HCT116 (cell line): ENCODE results near the gene AVL9. TPM values are rescaled to one million over a fixed set of nuclear protein-coding genes. Genes with fewer than 3 reads are reported as not detected.

ENCODE experiments used
- ATAC-seq: fragments of 200-7000 bp; cut with Tn5 transposase; 2 replicates; pipeline ENCODE4 v1.9.1; 2020; ENCODE audit warnings: mild to moderate bottlenecking, moderate library complexity
- BruUV-seq: library from RNA; stranded (reverse); fragments of 400-500 nt; replicated peaks from 2 replicates; lab custom pipeline; 2021; lab: Mats Ljungman, UMichigan
- CTCF ChIA-PET: fragments of 300-600 bp; sonication (Branson Sonifier 250); formaldehyde crosslinking; loops from one replicate; lab custom pipeline; 2021; ENCODE audit warnings: antibody characterized with exemption; lab: Charles Lee
- POLR2A ChIA-PET: fragments of 300-600, 350-600 bp; sonication (Branson Sonifier 250); formaldehyde crosslinking; loops from one replicate; lab custom pipeline; 2021; ENCODE audit warnings: antibody characterized with exemption; lab: Charles Lee
- RAD21 ChIA-PET, 2 experiments: fragments of 300-600 bp; sonication (Branson Sonifier 250); formaldehyde crosslinking; loops; one replicate each; lab custom pipeline; 2023; ENCODE audit warnings: low total read pairs in 2 of 2; ENCODE audit not compliant: uncharacterized antibody in 2 of 2, unreplicated experiment in 2 of 2, low non-redundant PET in 1 of 2; lab: Charles Lee
- DNase-seq: peaks from one replicate; pipeline ENCODE4 v3.0.0-alpha.2; 2010; ENCODE audit warnings: low read depth, low spot score
- H2AFZ ChIP-seq: fragments of 200-600 bp; shearing (Covaris generic), sonication (generic); 2 replicates; pipeline ENCODE4 v1.6.1; 2017; ENCODE audit warnings: low read depth, mixed run types, mixed read lengths, antibody characterized with exemption, low read length; ENCODE audit not compliant: poor library complexity, severe bottlenecking
- H3K27ac ChIP-seq: 2 replicates; pipeline ENCODE4 v1.5.1; 2012; ENCODE audit warnings: low read depth, low read length
- H3K27me3 ChIP-seq: fragments of 200-600 bp; sonication (generic); 2 replicates; pipeline ENCODE4 v1.6.1; 2016; ENCODE audit warnings: mixed run types, low read length, mixed read lengths; ENCODE audit not compliant: insufficient read depth
- H3K36me3 ChIP-seq, 2 experiments: fragments of 200-500 bp in 1 of 2; fragments of 200-600 bp in 1 of 2; sonication (Bioruptor generic) in 1 of 2; sonication (generic) in 1 of 2; 2 replicates each; pipeline versions ENCODE4 v1.5.1 to v1.6.1; 2014 to 2016; ENCODE audit warnings: low read length in 2 of 2, inconsistent platforms in 1 of 2, mixed read lengths in 1 of 2, mixed run types in 1 of 2; ENCODE audit not compliant: insufficient read depth in 2 of 2, control insufficient read depth in 1 of 2
- H3K4me1 ChIP-seq, 2 experiments: fragments of 200-600 bp in 1 of 2; sonication (generic) in 1 of 2; 2 replicates each; pipeline versions ENCODE4 v1.5.1 to v1.6.1; 2012 to 2017; ENCODE audit warnings: low read length in 2 of 2, inconsistent platforms in 1 of 2, mild to moderate bottlenecking in 1 of 2, mixed read lengths in 1 of 2, mixed run types in 1 of 2, moderate library complexity in 1 of 2; ENCODE audit not compliant: insufficient read depth in 2 of 2, control insufficient read depth in 1 of 2
- H3K4me2 ChIP-seq: fragments of 200-600 bp; sonication (generic); 2 replicates; pipeline ENCODE4 v1.6.1; 2017; ENCODE audit warnings: mixed run types, low read length, mixed read lengths
- H3K4me3 ChIP-seq, 2 experiments: fragments of 200-600 bp in 1 of 2; sonication (generic) in 1 of 2; replicated peaks in 1 of 2; 2 replicates each; pipeline ENCODE4 v1.5.1; 2011 to 2016; ENCODE audit warnings: low read length in 2 of 2, control low read depth in 1 of 2, low read depth in 1 of 2, mild to moderate bottlenecking in 1 of 2, mixed read lengths in 1 of 2, mixed run types in 1 of 2
- H3K79me2 ChIP-seq: fragments of 200-600 bp; sonication (generic); 2 replicates; pipeline ENCODE4 v1.6.1; 2017; ENCODE audit warnings: mild to moderate bottlenecking, mixed run types, low read length, moderate library complexity, mixed read lengths; ENCODE audit not compliant: insufficient read depth
- H3K9ac ChIP-seq: fragments of 200-600 bp; sonication (generic); 2 replicates; pipeline ENCODE4 v1.6.1; 2016; ENCODE audit warnings: low read length, mixed read lengths
- H3K9me2 ChIP-seq: fragments of 200-600 bp; sonication (generic), shearing (Covaris generic); 2 replicates; pipeline ENCODE4 v1.6.1; 2017; ENCODE audit warnings: mixed run types, mild to moderate bottlenecking, moderate library complexity; ENCODE audit not compliant: insufficient read depth
- H3K9me3 ChIP-seq, 2 experiments: fragments of 200-500 bp in 1 of 2; fragments of 200-600 bp in 1 of 2; sonication (Bioruptor generic) in 1 of 2; sonication (generic) in 1 of 2; 2 replicates each; pipeline ENCODE4 v1.6.1; 2014 to 2017; ENCODE audit warnings: low read length in 2 of 2, mixed read lengths in 2 of 2, inconsistent platforms in 1 of 2, low read depth in 1 of 2, mild to moderate bottlenecking in 1 of 2, mixed run types in 1 of 2, moderate library complexity in 1 of 2; ENCODE audit not compliant: control insufficient read depth in 1 of 2, insufficient read depth in 1 of 2
- H4K20me1 ChIP-seq: fragments of 200-600 bp; sonication (generic), shearing (Covaris generic); 2 replicates; pipeline ENCODE4 v1.6.1; 2017; ENCODE audit warnings: mixed run types, mild to moderate bottlenecking, moderate library complexity; ENCODE audit not compliant: insufficient read depth
- CBX3 ChIP-seq: IDR thresholded peaks from 2 replicates; pipeline ENCODE4 v1.6.1; 2012; ENCODE audit warnings: low read depth
- CEBPB ChIP-seq: IDR thresholded peaks from 2 replicates; pipeline ENCODE4 v1.6.1; 2012; ENCODE audit warnings: low read depth
- EGR1 ChIP-seq: IDR thresholded peaks from 2 replicates; pipeline ENCODE4 v1.6.1; 2012; ENCODE audit warnings: low read depth
- EZH2phosphoT487 ChIP-seq: fragments of 200-600 bp; IDR thresholded peaks from 2 replicates; pipeline ENCODE4 v1.6.1; 2018; ENCODE audit warnings: antibody characterized with exemption, borderline replicate concordance
- FOSL1 ChIP-seq: IDR thresholded peaks from 2 replicates; pipeline ENCODE4 v1.6.1; 2012; ENCODE audit warnings: low read depth
- POLR2A ChIP-seq: IDR thresholded peaks from 2 replicates; pipeline ENCODE4 v1.7.0; 2011; ENCODE audit warnings: borderline replicate concordance; ENCODE audit not compliant: insufficient read depth, insufficient read length; ENCODE audit errors: extremely low read depth
- RAD21 ChIP-seq: IDR thresholded peaks from 2 replicates; pipeline ENCODE4 v1.6.1; 2012; ENCODE audit warnings: low read depth, mild to moderate bottlenecking
- SP1 ChIP-seq: IDR thresholded peaks from 2 replicates; pipeline ENCODE4 v1.6.1; 2012; ENCODE audit warnings: low read depth
- SRF ChIP-seq: IDR thresholded peaks from 2 replicates; pipeline ENCODE4 v1.6.1; 2012; ENCODE audit warnings: low read depth
- TCF7L2 ChIP-seq: IDR thresholded peaks from 2 replicates; pipeline ENCODE4 v1.7.0; 2011; ENCODE audit warnings: borderline replicate concordance, inconsistent platforms; ENCODE audit not compliant: insufficient read depth, insufficient read length; ENCODE audit errors: extremely low read depth
- ZNF274 ChIP-seq: fragments of 200-500 bp; sonication (Bioruptor generic); IDR thresholded peaks from 2 replicates; pipeline ENCODE4 v1.6.1; 2014; ENCODE audit warnings: mild to moderate bottlenecking, low read depth, low read length, inconsistent platforms
- intact Hi-C: fragments of 100-400 bp; cut with micrococcal nuclease; formaldehyde crosslinking; loops from 2 replicates; pipeline ENCODE4 v1.10.0; 2022
- total RNA-seq: library from RNA; stranded (reverse); gene quantifications from one replicate; pipeline ENCODE4 v1.2.1, GENCODE V29; 2021; ENCODE audit not compliant: unreplicated experiment
- TF ChIP-seq, protein P1 (sequence below): IDR thresholded peaks from 2 replicates; pipeline ENCODE4 v1.6.1; 2012; ENCODE audit warnings: low read depth
- TF ChIP-seq, protein P2 (sequence below): IDR thresholded peaks from 2 replicates; pipeline ENCODE4 v1.6.1; 2012
- TF ChIP-seq, protein P3 (sequence below): IDR thresholded peaks from 2 replicates; pipeline ENCODE4 v1.6.1; 2012
- TF ChIP-seq, protein P4 (sequence below), 3 experiments: fragments of 200-600 bp in 1 of 3; sonication (generic) in 1 of 3; IDR thresholded peaks in 2 of 3; conservative IDR thresholded peaks in 1 of 3; 2 replicates each; pipeline ENCODE4 v1.5.1; 2012 to 2017; ENCODE audit warnings: low read depth in 2 of 3, low read length in 2 of 3, antibody characterized with exemption in 1 of 3, borderline replicate concordance in 1 of 3, control low read depth in 1 of 3, mild to moderate bottlenecking in 1 of 3, mixed read lengths in 1 of 3, mixed run types in 1 of 3, moderate library complexity in 1 of 3; ENCODE audit not compliant: insufficient read depth in 1 of 3
- TF ChIP-seq, protein P5 (sequence below): IDR thresholded peaks from 2 replicates; pipeline ENCODE4 v1.6.1; 2011; ENCODE audit warnings: mild to moderate bottlenecking, low read length, moderate library complexity; ENCODE audit not compliant: insufficient replicate concordance; ENCODE audit errors: extremely low read depth

AVL9 gene
- total RNA-seq, 1 experiment from 2014 or later, result 89.0 TPM

DNA sequence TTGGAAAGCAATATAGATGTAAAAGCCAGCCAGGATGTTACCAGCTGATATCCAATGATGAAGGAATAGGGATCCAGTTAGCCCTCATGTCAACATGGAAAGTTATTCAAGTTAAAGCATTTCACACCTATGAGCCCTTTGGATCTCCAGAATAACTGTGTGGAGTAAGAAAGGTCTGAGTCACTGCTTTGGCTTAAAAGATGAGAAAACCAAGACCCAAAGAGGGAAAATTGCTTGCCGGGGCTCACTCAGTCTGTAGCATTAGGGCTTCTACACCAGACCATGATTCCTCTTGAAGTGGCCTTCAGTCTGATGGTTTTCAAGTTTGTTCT, 17.7 kb upstream of the AVL9 start (continued):
- TF ChIP-seq, protein P1, sequence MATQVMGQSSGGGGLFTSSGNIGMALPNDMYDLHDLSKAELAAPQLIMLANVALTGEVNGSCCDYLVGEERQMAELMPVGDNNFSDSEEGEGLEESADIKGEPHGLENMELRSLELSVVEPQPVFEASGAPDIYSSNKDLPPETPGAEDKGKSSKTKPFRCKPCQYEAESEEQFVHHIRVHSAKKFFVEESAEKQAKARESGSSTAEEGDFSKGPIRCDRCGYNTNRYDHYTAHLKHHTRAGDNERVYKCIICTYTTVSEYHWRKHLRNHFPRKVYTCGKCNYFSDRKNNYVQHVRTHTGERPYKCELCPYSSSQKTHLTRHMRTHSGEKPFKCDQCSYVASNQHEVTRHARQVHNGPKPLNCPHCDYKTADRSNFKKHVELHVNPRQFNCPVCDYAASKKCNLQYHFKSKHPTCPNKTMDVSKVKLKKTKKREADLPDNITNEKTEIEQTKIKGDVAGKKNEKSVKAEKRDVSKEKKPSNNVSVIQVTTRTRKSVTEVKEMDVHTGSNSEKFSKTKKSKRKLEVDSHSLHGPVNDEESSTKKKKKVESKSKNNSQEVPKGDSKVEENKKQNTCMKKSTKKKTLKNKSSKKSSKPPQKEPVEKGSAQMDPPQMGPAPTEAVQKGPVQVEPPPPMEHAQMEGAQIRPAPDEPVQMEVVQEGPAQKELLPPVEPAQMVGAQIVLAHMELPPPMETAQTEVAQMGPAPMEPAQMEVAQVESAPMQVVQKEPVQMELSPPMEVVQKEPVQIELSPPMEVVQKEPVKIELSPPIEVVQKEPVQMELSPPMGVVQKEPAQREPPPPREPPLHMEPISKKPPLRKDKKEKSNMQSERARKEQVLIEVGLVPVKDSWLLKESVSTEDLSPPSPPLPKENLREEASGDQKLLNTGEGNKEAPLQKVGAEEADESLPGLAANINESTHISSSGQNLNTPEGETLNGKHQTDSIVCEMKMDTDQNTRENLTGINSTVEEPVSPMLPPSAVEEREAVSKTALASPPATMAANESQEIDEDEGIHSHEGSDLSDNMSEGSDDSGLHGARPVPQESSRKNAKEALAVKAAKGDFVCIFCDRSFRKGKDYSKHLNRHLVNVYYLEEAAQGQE, result no peak
- no peak for TF ChIP-seq CBX3

DNA sequence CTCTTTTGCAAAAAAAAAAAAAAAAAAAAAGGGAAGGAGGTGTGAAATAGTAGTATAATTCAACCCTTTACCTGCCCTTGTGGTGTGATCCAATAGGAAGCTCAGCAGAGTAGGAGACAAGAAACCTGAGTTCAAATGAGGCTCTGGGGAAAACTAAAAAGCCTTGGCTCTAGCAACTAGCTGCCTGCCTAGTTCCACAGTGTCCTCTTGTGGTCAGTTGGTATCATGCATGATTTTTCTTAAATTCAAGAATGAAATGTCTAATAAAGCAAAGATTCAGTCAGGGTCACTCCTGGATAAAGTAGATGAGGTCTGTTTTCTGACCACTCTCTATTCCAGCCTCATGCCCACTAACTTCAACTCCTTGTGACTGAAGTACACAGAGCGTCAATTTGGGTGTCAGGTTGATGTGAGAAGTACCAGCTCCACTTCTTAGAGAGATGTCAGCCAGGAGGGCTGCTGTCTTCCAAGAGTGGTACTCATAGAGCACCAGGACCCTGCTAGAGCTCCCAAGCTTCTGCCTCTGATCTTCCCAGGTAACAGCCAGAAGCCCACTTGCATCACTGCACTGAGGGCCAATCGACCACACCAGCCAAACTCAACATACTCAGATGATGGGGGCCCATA, 15.6 kb upstream of the AVL9 start:
- H3K4me1 ChIP-seq, result no peaks in the 10 kb centered on the region
- H4K20me1 ChIP-seq, result no peaks in the 10 kb centered on the region
- H3K9me2 ChIP-seq, result no peaks in the 10 kb centered on the region
- ChIA-PET POLR2A (interaction anchor here (0.9 kb wide), 1 partner anchor 270 kb away, joined by 3 read pairs; no protein-coding TSS in a partner anchor), CTCF (interaction anchor here (2.0 to 4.2 kb wide), 2 partner anchors 269 to 275 kb away, joined by 7 to 47 read pairs; no protein-coding TSS in a partner anchor), RAD21 (interaction anchor here (0.7 to 1.2 kb wide), 3 partner anchors 269 to 271 kb away, joined by 4 to 5 read pairs (median 5); no protein-coding TSS in a partner anchor)
- H3K9me3 ChIP-seq, result no peaks in the 10 kb centered on the region
- DNase-seq (peak; percentile 49), ATAC-seq (peak; percentile 71)
- no peak overlapping the region for H3K9ac ChIP-seq
- H3K27ac ChIP-seq, result no peak overlapping the region
- no peaks in the 10 kb centered on the region for H3K79me2 ChIP-seq
- H2AFZ ChIP-seq, result no peak overlapping the region
- no TSS peak for BruUV-seq
- H3K27me3 ChIP-seq, result no peaks in the 10 kb centered on the region
- intact Hi-C loops, result loop anchor here (1.0 to 5.0 kb wide), 3 partner anchors 137 to 735 kb away; no protein-coding TSS in a partner anchor
- no peak overlapping the region for H3K4me3 ChIP-seq
- no peaks in the 10 kb centered on the region for H3K36me3 ChIP-seq
- H3K4me2 ChIP-seq, result no peak overlapping the region
- TF ChIP-seq, protein P2, sequence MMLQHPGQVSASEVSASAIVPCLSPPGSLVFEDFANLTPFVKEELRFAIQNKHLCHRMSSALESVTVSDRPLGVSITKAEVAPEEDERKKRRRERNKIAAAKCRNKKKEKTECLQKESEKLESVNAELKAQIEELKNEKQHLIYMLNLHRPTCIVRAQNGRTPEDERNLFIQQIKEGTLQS, result no peak
- TF ChIP-seq RAD21, result peak; percentile 94
- no peak for TF ChIP-seq SRF
- no peak for TF ChIP-seq EGR1
- TF ChIP-seq POLR2A, result no peak
- no peak for TF ChIP-seq CBX3
- TF ChIP-seq, protein P3, sequence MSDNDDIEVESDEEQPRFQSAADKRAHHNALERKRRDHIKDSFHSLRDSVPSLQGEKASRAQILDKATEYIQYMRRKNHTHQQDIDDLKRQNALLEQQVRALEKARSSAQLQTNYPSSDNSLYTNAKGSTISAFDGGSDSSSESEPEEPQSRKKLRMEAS, result no peak
- TF ChIP-seq CEBPB, result no peak
- no peak for TF ChIP-seq SP1
- TF ChIP-seq ZNF274, result no peak
- no peak for TF ChIP-seq EZH2phosphoT487
- TF ChIP-seq, protein P4, sequence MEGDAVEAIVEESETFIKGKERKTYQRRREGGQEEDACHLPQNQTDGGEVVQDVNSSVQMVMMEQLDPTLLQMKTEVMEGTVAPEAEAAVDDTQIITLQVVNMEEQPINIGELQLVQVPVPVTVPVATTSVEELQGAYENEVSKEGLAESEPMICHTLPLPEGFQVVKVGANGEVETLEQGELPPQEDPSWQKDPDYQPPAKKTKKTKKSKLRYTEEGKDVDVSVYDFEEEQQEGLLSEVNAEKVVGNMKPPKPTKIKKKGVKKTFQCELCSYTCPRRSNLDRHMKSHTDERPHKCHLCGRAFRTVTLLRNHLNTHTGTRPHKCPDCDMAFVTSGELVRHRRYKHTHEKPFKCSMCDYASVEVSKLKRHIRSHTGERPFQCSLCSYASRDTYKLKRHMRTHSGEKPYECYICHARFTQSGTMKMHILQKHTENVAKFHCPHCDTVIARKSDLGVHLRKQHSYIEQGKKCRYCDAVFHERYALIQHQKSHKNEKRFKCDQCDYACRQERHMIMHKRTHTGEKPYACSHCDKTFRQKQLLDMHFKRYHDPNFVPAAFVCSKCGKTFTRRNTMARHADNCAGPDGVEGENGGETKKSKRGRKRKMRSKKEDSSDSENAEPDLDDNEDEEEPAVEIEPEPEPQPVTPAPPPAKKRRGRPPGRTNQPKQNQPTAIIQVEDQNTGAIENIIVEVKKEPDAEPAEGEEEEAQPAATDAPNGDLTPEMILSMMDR (IDR thresholded peaks at IDR 0.05 in 2 of 3, conservative IDR thresholded peaks at IDR 0.05 in 1 of 3; ENCODE audit: borderline replicate concordance in 1 of 3, insufficient read depth in 1 of 3, low read depth in 2 of 3, low read length in 2 of 3), result peak; percentile 79 to 92 (median 91)
- no peak for TF ChIP-seq TCF7L2
- TF ChIP-seq, protein P5, sequence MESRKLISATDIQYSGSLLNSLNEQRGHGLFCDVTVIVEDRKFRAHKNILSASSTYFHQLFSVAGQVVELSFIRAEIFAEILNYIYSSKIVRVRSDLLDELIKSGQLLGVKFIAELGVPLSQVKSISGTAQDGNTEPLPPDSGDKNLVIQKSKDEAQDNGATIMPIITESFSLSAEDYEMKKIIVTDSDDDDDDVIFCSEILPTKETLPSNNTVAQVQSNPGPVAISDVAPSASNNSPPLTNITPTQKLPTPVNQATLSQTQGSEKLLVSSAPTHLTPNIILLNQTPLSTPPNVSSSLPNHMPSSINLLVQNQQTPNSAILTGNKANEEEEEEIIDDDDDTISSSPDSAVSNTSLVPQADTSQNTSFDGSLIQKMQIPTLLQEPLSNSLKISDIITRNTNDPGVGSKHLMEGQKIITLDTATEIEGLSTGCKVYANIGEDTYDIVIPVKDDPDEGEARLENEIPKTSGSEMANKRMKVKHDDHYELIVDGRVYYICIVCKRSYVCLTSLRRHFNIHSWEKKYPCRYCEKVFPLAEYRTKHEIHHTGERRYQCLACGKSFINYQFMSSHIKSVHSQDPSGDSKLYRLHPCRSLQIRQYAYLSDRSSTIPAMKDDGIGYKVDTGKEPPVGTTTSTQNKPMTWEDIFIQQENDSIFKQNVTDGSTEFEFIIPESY, result no peak
- TF ChIP-seq FOSL1, result no peak
